ENCODE measurements around the gene IER2.
"Not testable (repeated sequence)": the region's sequence is repeated elsewhere in the genome, so short reads cannot be mapped to it uniquely, and the experiment has no call there.

DNA sequence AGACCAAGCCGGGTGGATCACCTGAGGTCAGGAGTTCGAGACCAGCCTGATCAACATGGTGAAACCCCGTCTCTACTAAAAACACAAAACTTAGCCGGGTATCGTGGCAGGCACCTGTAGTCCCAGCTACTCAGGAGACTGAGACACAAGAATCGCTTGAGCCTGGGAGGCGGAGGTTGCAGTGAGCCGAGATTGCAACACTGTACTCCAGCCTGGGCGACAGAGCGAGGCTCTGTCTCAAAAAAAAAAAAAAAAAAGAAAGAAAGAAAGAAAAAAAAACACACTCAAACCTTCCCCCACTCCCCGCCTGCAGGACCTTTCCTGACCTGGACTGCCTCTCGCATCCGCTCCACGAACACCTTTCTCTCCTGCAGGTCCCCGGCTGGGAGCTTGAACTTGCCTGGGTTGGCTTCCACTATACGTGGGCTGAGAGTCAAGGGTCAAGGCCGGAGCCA lies 1.0 kb upstream of the IER2 start:
- TF ChIP-seq, protein P1, sequence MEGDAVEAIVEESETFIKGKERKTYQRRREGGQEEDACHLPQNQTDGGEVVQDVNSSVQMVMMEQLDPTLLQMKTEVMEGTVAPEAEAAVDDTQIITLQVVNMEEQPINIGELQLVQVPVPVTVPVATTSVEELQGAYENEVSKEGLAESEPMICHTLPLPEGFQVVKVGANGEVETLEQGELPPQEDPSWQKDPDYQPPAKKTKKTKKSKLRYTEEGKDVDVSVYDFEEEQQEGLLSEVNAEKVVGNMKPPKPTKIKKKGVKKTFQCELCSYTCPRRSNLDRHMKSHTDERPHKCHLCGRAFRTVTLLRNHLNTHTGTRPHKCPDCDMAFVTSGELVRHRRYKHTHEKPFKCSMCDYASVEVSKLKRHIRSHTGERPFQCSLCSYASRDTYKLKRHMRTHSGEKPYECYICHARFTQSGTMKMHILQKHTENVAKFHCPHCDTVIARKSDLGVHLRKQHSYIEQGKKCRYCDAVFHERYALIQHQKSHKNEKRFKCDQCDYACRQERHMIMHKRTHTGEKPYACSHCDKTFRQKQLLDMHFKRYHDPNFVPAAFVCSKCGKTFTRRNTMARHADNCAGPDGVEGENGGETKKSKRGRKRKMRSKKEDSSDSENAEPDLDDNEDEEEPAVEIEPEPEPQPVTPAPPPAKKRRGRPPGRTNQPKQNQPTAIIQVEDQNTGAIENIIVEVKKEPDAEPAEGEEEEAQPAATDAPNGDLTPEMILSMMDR (IDR thresholded peaks at IDR 0.05) = not testable (repeated sequence)
- TF ChIP-seq POLR2A (IDR thresholded peaks at IDR 0.05) = not testable (repeated sequence)

All from adrenal gland (tissue), 5 donors.